ENCODE results near the gene ATP5F1A. TPM values are rescaled to one million over a fixed set of nuclear protein-coding genes. Genes with fewer than 3 reads are reported as not detected.

Gene ATP5F1A
- total and polyA plus RNA-seq, 2 experiments from 2014 or later = 1,340 to 1,610 TPM

GRCh38 chr18:46060359-46060841 lies 37.7 kb downstream of the ATP5F1A start:
- Histone ChIP-seq H3K27me3 (no peaks in the 10 kb centered on the region), H3K9me3 (ENCODE audit: low read depth) (no peaks in the 10 kb centered on the region), H3K27ac (no peak overlapping the region), H3K4me3 (no peak overlapping the region), H3K36me3 (no peaks in the 10 kb centered on the region), H3K4me1 (ENCODE audit: low read depth) (no peaks in the 10 kb centered on the region)
- TF ChIP-seq CTCF (IDR thresholded peaks at IDR 0.05; ENCODE audit: low read depth, low read length) = no peak
- no peak for DNase-seq (ENCODE audit: low read depth in 1 of 2, low spot score in 1 of 2)

- Histone ChIP-seq H3K9me3 (ENCODE audit: low read depth) (no peaks in the 10 kb centered on the region), H3K27ac (no peak overlapping the region), H3K36me3 (no peaks in the 10 kb centered on the region), H3K27me3 (no peaks in the 10 kb centered on the region), H3K4me3 (no peak overlapping the region), H3K4me1 (ENCODE audit: low read depth) (no peaks in the 10 kb centered on the region)
- no peak for TF ChIP-seq CTCF (IDR thresholded peaks at IDR 0.05; ENCODE audit: low read depth, low read length)
- no peak for DNase-seq (ENCODE audit: low read depth in 1 of 2, low spot score in 1 of 2)
Observed at GRCh38 chr18:46055838-46056230, 42.3 kb downstream of the ATP5F1A start.

- DNase-seq (ENCODE audit: low read depth in 1 of 2, low spot score in 1 of 2) = peak in 1 of 2 donors; percentile 20
- H3K27ac ChIP-seq = no peak overlapping the region
- no peaks in the 10 kb centered on the region for H3K27me3 ChIP-seq
- no peak overlapping the region for H3K4me3 ChIP-seq
- H3K4me1 ChIP-seq (ENCODE audit: low read depth) = no peaks in the 10 kb centered on the region
- no peaks in the 10 kb centered on the region for H3K9me3 ChIP-seq (ENCODE audit: low read depth)
- no peaks in the 10 kb centered on the region for H3K36me3 ChIP-seq
- TF ChIP-seq CTCF (IDR thresholded peaks at IDR 0.05; ENCODE audit: low read depth, low read length) = no peak
Observed at GRCh38 chr18:46054956-46055837, 42.9 kb downstream of the ATP5F1A start.

GRCh38 chr18:46053368-46054095 lies 44.6 kb downstream of the ATP5F1A start:
- H3K27me3 ChIP-seq = no peaks in the 10 kb centered on the region
- no peak overlapping the region for H3K27ac ChIP-seq
- DNase-seq (ENCODE audit: low read depth in 1 of 2, low spot score in 1 of 2) = no peak
- no peaks in the 10 kb centered on the region for H3K4me1 ChIP-seq (ENCODE audit: low read depth)
- H3K9me3 ChIP-seq (ENCODE audit: low read depth) = no peaks in the 10 kb centered on the region
- no peak for TF ChIP-seq CTCF (IDR thresholded peaks at IDR 0.05; ENCODE audit: low read depth, low read length)
- H3K36me3 ChIP-seq = no peaks in the 10 kb centered on the region
- H3K4me3 ChIP-seq = no peak overlapping the region

GRCh38 chr18:46051731-46052461 lies 46.2 kb downstream of the ATP5F1A start:
- H3K36me3 ChIP-seq = no peaks in the 10 kb centered on the region
- H3K4me1 ChIP-seq (ENCODE audit: low read depth) = no peaks in the 10 kb centered on the region
- H3K27ac ChIP-seq = no peak overlapping the region
- TF ChIP-seq CTCF (IDR thresholded peaks at IDR 0.05; ENCODE audit: low read depth, low read length) = no peak
- H3K4me3 ChIP-seq = no peak overlapping the region
- peak in 1 of 2 donors; percentile 83 for DNase-seq (ENCODE audit: low read depth in 1 of 2, low spot score in 1 of 2)
- no peaks in the 10 kb centered on the region for H3K27me3 ChIP-seq
- no peaks in the 10 kb centered on the region for H3K9me3 ChIP-seq (ENCODE audit: low read depth)
